Astrocyte (in vitro differentiated cells and primary cell): ENCODE data around the gene P2RX5. TPM values are rescaled to one million over a fixed set of nuclear protein-coding genes. Genes with fewer than 3 reads are reported as not detected.

Experiments
- DNase-seq: peaks from one replicate; pipeline ENCODE4 v3.0.0-alpha.2; 2010; ENCODE audit warnings: low read depth
- FAIRE-seq: peaks from 2 replicates; lab custom pipeline; 2011; peaks lifted over from hg19 to GRCh38; lab: Jason Lieb, UNC
- H2AFZ ChIP-seq: 2 replicates; pipeline ENCODE4 v1.6.0; 2012; ENCODE audit warnings: low read depth, low read length, inconsistent platforms
- H3K27ac ChIP-seq: 2 replicates; pipeline ENCODE4 v1.5.1; 2011; ENCODE audit warnings: low read depth, low read length, inconsistent platforms
- H3K27me3 ChIP-seq: 2 replicates; pipeline ENCODE4 v1.6.0; 2011; ENCODE audit warnings: low read length, inconsistent platforms; ENCODE audit not compliant: insufficient read depth
- H3K36me3 ChIP-seq: 2 replicates; pipeline ENCODE4 v1.5.1; 2011; ENCODE audit warnings: low read length, inconsistent platforms; ENCODE audit not compliant: insufficient read depth
- H3K4me1 ChIP-seq: 2 replicates; pipeline ENCODE4 v1.5.1; 2011; ENCODE audit warnings: low read length, inconsistent platforms; ENCODE audit not compliant: insufficient read depth
- H3K4me2 ChIP-seq: 2 replicates; pipeline ENCODE4 v1.6.0; 2012; ENCODE audit warnings: low read length, inconsistent platforms
- H3K4me3 ChIP-seq: 2 replicates; pipeline ENCODE4 v1.5.1; 2011; ENCODE audit warnings: low read depth, mild to moderate bottlenecking, low read length, inconsistent platforms; ENCODE audit not compliant: insufficient read depth
- H3K79me2 ChIP-seq: 2 replicates; pipeline ENCODE4 v1.6.0; 2012; ENCODE audit warnings: mild to moderate bottlenecking, low read length, inconsistent platforms; ENCODE audit not compliant: insufficient read depth
- H3K9ac ChIP-seq: 2 replicates; pipeline ENCODE4 v1.6.0; 2012; ENCODE audit warnings: mild to moderate bottlenecking, low read length, inconsistent platforms
- H3K9me3 ChIP-seq: 2 replicates; pipeline ENCODE4 v1.5.1; 2012; ENCODE audit warnings: low read depth, mild to moderate bottlenecking, low read length, inconsistent platforms; ENCODE audit not compliant: insufficient read depth
- H4K20me1 ChIP-seq: 2 replicates; pipeline ENCODE4 v1.6.0; 2012; ENCODE audit warnings: low read length, inconsistent platforms; ENCODE audit not compliant: insufficient read depth
- H3K27ac Mint-ChIP-seq: one replicate; pipeline ENCODE4 v1.8.0; 2021; ENCODE audit warnings: mild to moderate bottlenecking, mixed read lengths; ENCODE audit not compliant: unreplicated experiment
- H3K27me3 Mint-ChIP-seq: one replicate; pipeline ENCODE4 v1.8.0; 2021; ENCODE audit warnings: low read depth, mixed read lengths; ENCODE audit not compliant: unreplicated experiment
- H3K36me3 Mint-ChIP-seq: one replicate; pipeline ENCODE4 v1.8.0; 2021; ENCODE audit warnings: low read depth, mixed read lengths; ENCODE audit not compliant: unreplicated experiment
- H3K4me1 Mint-ChIP-seq: one replicate; pipeline ENCODE4 v1.8.0; 2021; ENCODE audit warnings: low read depth, mixed read lengths; ENCODE audit not compliant: unreplicated experiment
- H3K4me3 Mint-ChIP-seq: one replicate; pipeline ENCODE4 v1.8.0; 2021; ENCODE audit warnings: mild to moderate bottlenecking, moderate library complexity, mixed read lengths; ENCODE audit not compliant: unreplicated experiment
- H3K9me3 Mint-ChIP-seq: one replicate; pipeline ENCODE4 v1.8.0; 2021; ENCODE audit warnings: mild to moderate bottlenecking, mixed read lengths; ENCODE audit not compliant: unreplicated experiment
- CTCF ChIP-seq: IDR thresholded peaks from 2 replicates; pipeline ENCODE4 v1.5.1; 2011; ENCODE audit warnings: low read depth, mild to moderate bottlenecking, inconsistent platforms, low read length, moderate library complexity; ENCODE audit not compliant: insufficient read depth
- EZH2 ChIP-seq: IDR thresholded peaks from 2 replicates; pipeline ENCODE4 v1.6.1; 2012; ENCODE audit warnings: mild to moderate bottlenecking, low read length, inconsistent platforms; ENCODE audit not compliant: insufficient read depth
- total RNA-seq: library from RNA; stranded (reverse); gene quantifications from 2 replicates; pipeline ENCODE4 v1.2.1, GENCODE V29; 2021

P2RX5 gene
- total RNA-seq, 1 donor from 2014 or later: 2.4 TPM

GRCh38 chr17:3678821-3679530, 17.0 kb downstream of the P2RX5 start:
- Histone ChIP-seq H3K4me3 (no peak overlapping the region), H3K36me3 (no peaks in the 10 kb centered on the region), H4K20me1 (no peaks in the 10 kb centered on the region), H3K4me1 (peaks cover 10% of the 10 kb centered on the region), H2AFZ (no peak overlapping the region), H3K79me2 (no peaks in the 10 kb centered on the region), H3K27ac (no peak overlapping the region), H3K9ac (no peak overlapping the region), H3K4me2 (peak overlapping the region; percentile 25), H3K9me3 (no peaks in the 10 kb centered on the region), H3K27me3 (peaks cover 6% of the 10 kb centered on the region)
- Mint-ChIP-seq H3K9me3 (no peaks in the 10 kb centered on the region), H3K4me1 (peaks cover 11% of the 10 kb centered on the region), H3K27me3 (peaks cover 17% of the 10 kb centered on the region), H3K36me3 (peaks cover 7% of the 10 kb centered on the region), H3K27ac (no peak overlapping the region), H3K4me3 (no peak overlapping the region)
- TF ChIP-seq EZH2 (no peak), CTCF (no peak)
- FAIRE-seq (no peak), DNase-seq (no peak)

GRCh38 chr17:3678095-3678820, 17.7 kb downstream of the P2RX5 start:
- Mint-ChIP-seq H3K4me1 (peaks cover 11% of the 10 kb centered on the region), H3K27me3 (peaks cover 17% of the 10 kb centered on the region), H3K27ac (no peak overlapping the region), H3K4me3 (no peak overlapping the region), H3K9me3 (no peaks in the 10 kb centered on the region), H3K36me3 (peaks cover 8% of the 10 kb centered on the region)
- H3K27me3 ChIP-seq: peaks cover 6% of the 10 kb centered on the region
- H3K79me2 ChIP-seq: no peaks in the 10 kb centered on the region
- peak overlapping the region; percentile 25 for H3K4me2 ChIP-seq
- DNase-seq (peak; percentile 52), FAIRE-seq (peak; percentile 41)
- peaks cover 10% of the 10 kb centered on the region for H3K4me1 ChIP-seq
- H3K9ac ChIP-seq: no peak overlapping the region
- no peaks in the 10 kb centered on the region for H3K36me3 ChIP-seq
- no peak overlapping the region for H3K4me3 ChIP-seq
- no peaks in the 10 kb centered on the region for H3K9me3 ChIP-seq
- no peaks in the 10 kb centered on the region for H4K20me1 ChIP-seq
- TF ChIP-seq EZH2: no peak
- no peak for TF ChIP-seq CTCF
- H3K27ac ChIP-seq: no peak overlapping the region
- peak overlapping the region; percentile 42 for H2AFZ ChIP-seq
